ENCODE results near the gene KLHL12. TPM values are rescaled to one million over a fixed set of nuclear protein-coding genes. Genes with fewer than 3 reads are reported as not detected.

Gene KLHL12
- total RNA-seq, 2 donors from 2014 or later: 34.4 to 39.4 TPM

- H3K4me3 Mint-ChIP-seq: no peak overlapping the region
- no peaks in the 10 kb centered on the region for H3K9me3 ChIP-seq (ENCODE audit: control insufficient read depth, low read length)
- 92 to 100% methylated on average over 5 to 6 of the region's 6 CpGs for WGBS, 2 experiments (ENCODE audit: insufficient coverage in 1 of 2, insufficient read length in 1 of 2)
- no peaks in the 10 kb centered on the region for H3K27me3 Mint-ChIP-seq (ENCODE audit: insufficient read depth)
- no peak overlapping the region for H3K27ac ChIP-seq (ENCODE audit: low read depth, low read length)
- H3K4me1 ChIP-seq (ENCODE audit: control insufficient read depth, insufficient read depth, low read length): peaks cover 5% of the 10 kb centered on the region
- H3K4me1 Mint-ChIP-seq: peaks cover 18% of the 10 kb centered on the region
- H3K4me3 ChIP-seq (ENCODE audit: low read length): no peak overlapping the region
- no peaks in the 10 kb centered on the region for H3K27me3 ChIP-seq (ENCODE audit: control insufficient read depth, insufficient read depth, low read length, poor library complexity, severe bottlenecking)
- TF ChIP-seq, protein P1, sequence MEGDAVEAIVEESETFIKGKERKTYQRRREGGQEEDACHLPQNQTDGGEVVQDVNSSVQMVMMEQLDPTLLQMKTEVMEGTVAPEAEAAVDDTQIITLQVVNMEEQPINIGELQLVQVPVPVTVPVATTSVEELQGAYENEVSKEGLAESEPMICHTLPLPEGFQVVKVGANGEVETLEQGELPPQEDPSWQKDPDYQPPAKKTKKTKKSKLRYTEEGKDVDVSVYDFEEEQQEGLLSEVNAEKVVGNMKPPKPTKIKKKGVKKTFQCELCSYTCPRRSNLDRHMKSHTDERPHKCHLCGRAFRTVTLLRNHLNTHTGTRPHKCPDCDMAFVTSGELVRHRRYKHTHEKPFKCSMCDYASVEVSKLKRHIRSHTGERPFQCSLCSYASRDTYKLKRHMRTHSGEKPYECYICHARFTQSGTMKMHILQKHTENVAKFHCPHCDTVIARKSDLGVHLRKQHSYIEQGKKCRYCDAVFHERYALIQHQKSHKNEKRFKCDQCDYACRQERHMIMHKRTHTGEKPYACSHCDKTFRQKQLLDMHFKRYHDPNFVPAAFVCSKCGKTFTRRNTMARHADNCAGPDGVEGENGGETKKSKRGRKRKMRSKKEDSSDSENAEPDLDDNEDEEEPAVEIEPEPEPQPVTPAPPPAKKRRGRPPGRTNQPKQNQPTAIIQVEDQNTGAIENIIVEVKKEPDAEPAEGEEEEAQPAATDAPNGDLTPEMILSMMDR (conservative IDR thresholded peaks at IDR 0.05): no peak
- peaks cover 38% of the 10 kb centered on the region for H3K36me3 ChIP-seq (ENCODE audit: control insufficient read depth, insufficient read depth, low read length)
- no peak overlapping the region for H3K27ac Mint-ChIP-seq
- H3K9me3 Mint-ChIP-seq: no peaks in the 10 kb centered on the region
- H3K9ac ChIP-seq (ENCODE audit: extremely low read depth, low read length, poor library complexity, severe bottlenecking): no peak overlapping the region
- DNase-seq: no peak
- H3K36me3 Mint-ChIP-seq (ENCODE audit: low read depth): peaks cover 19% of the 10 kb centered on the region
Measured at GRCh38 chr1:202954057-202954745, 27.2 kb upstream of the KLHL12 start.

- Mint-ChIP-seq H3K36me3 (ENCODE audit: low read depth) (peaks cover 26% of the 10 kb centered on the region), H3K27ac (no peak overlapping the region), H3K4me3 (no peak overlapping the region), H3K27me3 (ENCODE audit: insufficient read depth) (no peaks in the 10 kb centered on the region), H3K9me3 (no peaks in the 10 kb centered on the region), H3K4me1 (peaks cover 12% of the 10 kb centered on the region)
- TF ChIP-seq, protein P1 (conservative IDR thresholded peaks at IDR 0.05): no peak
- Histone ChIP-seq H3K9me3 (ENCODE audit: control insufficient read depth, low read length) (no peaks in the 10 kb centered on the region), H3K4me3 (ENCODE audit: low read length) (no peak overlapping the region), H3K4me1 (ENCODE audit: control insufficient read depth, insufficient read depth, low read length) (no peaks in the 10 kb centered on the region), H3K27ac (ENCODE audit: low read depth, low read length) (no peak overlapping the region), H3K27me3 (ENCODE audit: control insufficient read depth, insufficient read depth, low read length, poor library complexity, severe bottlenecking) (no peaks in the 10 kb centered on the region), H3K36me3 (ENCODE audit: control insufficient read depth, insufficient read depth, low read length) (peaks cover 44% of the 10 kb centered on the region), H3K9ac (ENCODE audit: extremely low read depth, low read length, poor library complexity, severe bottlenecking) (no peak overlapping the region)
- no peak for DNase-seq
Measured at GRCh38 chr1:202953392-202953791, 26.4 kb upstream of the KLHL12 start.

DNA sequence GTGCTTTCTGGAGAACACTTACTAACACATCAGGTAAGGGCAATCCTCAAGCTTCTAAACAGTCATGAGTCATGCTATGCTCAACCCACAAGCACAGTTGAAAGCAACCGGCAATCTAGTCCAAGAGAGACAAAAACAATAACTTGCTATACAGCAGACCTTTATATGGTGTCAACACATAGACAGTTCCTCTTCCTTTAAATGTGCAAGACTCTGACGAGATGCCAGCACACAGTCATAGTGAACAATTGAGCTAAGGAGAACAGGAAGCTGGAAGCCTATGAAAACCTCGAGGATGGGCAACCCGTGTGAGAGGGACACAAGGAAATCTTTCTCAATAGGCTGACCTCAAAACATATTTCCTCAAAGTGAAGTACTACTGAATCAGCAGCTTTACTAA, 25.8 kb upstream of the KLHL12 start:
- peaks cover 12% of the 10 kb centered on the region for H3K4me1 Mint-ChIP-seq
- TF ChIP-seq, protein P1 (conservative IDR thresholded peaks at IDR 0.05): no peak

More for the DNA sequence above, 25.8 kb upstream of the KLHL12 start:
- no peaks in the 10 kb centered on the region for H3K27me3 ChIP-seq (ENCODE audit: control insufficient read depth, insufficient read depth, low read length, poor library complexity, severe bottlenecking)
- Mint-ChIP-seq H3K9me3 (no peaks in the 10 kb centered on the region), H3K4me3 (no peak overlapping the region), H3K27ac (no peak overlapping the region), H3K27me3 (ENCODE audit: insufficient read depth) (no peaks in the 10 kb centered on the region), H3K36me3 (ENCODE audit: low read depth) (peaks cover 32% of the 10 kb centered on the region)
- no peaks in the 10 kb centered on the region for H3K9me3 ChIP-seq (ENCODE audit: control insufficient read depth, low read length)
- DNase-seq: no peak
- H3K36me3 ChIP-seq (ENCODE audit: control insufficient read depth, insufficient read depth, low read length): peaks cover 50% of the 10 kb centered on the region
- H3K4me1 ChIP-seq (ENCODE audit: control insufficient read depth, insufficient read depth, low read length): no peaks in the 10 kb centered on the region
- no peak overlapping the region for H3K27ac ChIP-seq (ENCODE audit: low read depth, low read length)
- WGBS, 2 experiments (ENCODE audit: insufficient coverage in 1 of 2, insufficient read length in 1 of 2): 96 to 97% methylated on average over 3 to 4 of the region's 4 CpGs
- no peak overlapping the region for H3K9ac ChIP-seq (ENCODE audit: extremely low read depth, low read length, poor library complexity, severe bottlenecking)
- no peak overlapping the region for H3K4me3 ChIP-seq (ENCODE audit: low read length)

Data from endodermal cell (in vitro differentiated cells).